PC-9 (cell line): ENCODE results near the gene ATCAY.

Experiments used
- EZH2 ChIP-seq: fragments of 200-600 bp; sonication (generic); IDR thresholded peaks from 2 replicates; pipeline ENCODE4 v1.8.0; 2017; ENCODE audit warnings: antibody characterized with exemption, low read depth
- TF ChIP-seq, protein P1 (sequence below): fragments of 200-600 bp; sonication (generic); conservative IDR thresholded peaks from 2 replicates; pipeline ENCODE4 v1.6.1; 2017; ENCODE audit warnings: mixed run types, antibody characterized with exemption, mild to moderate bottlenecking, moderate library complexity

DNA sequence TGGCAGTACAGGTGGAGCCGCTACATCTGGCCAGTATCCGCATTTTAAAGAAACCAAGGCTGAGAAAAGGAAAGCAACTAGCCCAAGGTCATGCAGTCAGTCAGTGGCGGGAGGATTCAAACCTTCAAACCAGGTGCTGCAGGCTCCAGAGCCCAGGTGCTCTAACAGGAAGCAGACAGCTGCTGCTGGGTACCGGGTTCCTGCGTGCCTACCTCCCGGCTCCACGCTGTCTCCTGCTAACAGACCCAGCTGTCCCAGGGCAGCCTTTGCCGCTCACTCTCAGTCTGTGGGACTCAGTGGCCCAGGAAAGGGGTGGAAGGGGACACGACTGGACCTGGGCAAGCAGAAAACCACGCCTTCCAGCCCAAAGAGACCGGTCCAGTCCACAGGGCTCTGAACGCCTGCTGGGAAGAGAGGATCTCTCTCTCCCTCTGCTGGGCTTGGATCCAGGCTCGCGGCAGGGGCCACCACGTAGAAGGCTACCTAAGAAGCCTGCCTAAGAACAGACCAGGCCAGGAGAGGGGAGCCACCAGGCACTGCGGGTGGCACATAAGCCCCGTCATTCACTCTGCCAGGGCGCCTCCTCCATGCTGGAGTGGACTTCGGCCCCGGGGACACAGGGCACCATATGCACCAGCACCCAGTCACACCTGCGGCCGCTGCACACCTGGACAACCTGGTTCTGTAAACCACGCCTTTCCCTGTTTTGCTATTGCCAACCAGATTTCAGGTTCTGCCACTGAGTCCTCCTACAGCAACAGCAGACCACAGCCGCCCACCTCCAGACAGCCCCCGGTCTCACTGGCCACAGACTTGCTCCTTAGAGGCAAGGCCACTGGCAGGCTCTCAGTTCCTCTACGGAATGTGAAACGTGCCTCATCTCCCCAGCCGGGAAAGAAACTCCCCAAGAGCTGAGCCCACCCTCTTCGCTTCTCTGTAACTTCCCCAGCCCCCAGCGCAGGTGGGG is 85.8 kb downstream of the ATCAY start:
- TF ChIP-seq, protein P1, sequence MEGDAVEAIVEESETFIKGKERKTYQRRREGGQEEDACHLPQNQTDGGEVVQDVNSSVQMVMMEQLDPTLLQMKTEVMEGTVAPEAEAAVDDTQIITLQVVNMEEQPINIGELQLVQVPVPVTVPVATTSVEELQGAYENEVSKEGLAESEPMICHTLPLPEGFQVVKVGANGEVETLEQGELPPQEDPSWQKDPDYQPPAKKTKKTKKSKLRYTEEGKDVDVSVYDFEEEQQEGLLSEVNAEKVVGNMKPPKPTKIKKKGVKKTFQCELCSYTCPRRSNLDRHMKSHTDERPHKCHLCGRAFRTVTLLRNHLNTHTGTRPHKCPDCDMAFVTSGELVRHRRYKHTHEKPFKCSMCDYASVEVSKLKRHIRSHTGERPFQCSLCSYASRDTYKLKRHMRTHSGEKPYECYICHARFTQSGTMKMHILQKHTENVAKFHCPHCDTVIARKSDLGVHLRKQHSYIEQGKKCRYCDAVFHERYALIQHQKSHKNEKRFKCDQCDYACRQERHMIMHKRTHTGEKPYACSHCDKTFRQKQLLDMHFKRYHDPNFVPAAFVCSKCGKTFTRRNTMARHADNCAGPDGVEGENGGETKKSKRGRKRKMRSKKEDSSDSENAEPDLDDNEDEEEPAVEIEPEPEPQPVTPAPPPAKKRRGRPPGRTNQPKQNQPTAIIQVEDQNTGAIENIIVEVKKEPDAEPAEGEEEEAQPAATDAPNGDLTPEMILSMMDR = no peak
- TF ChIP-seq EZH2 = no peak
